Neural cell (in vitro differentiated cells): ENCODE measurements around the gene ABCC8. TPM values are rescaled to one million over a fixed set of nuclear protein-coding genes. Genes with fewer than 3 reads are reported as not detected.

ENCODE experiments used
- H2AFZ ChIP-seq: fragments of 200-600, 300-800 bp; sonication (generic), shearing (Covaris generic); 2 replicates; pipeline ENCODE4 v1.6.0; 2014; ENCODE audit warnings: low read depth, mild to moderate bottlenecking, antibody characterized with exemption, low read length, moderate library complexity
- H3F3A ChIP-seq: fragments of 200-600 bp; shearing (Covaris generic); 2 replicates; pipeline ENCODE4 v1.6.1; 2016; ENCODE audit warnings: mild to moderate bottlenecking, moderate library complexity, mixed read lengths, antibody characterized with exemption, low read length; ENCODE audit not compliant: insufficient read depth, poor library complexity, severe bottlenecking
- H3K27ac ChIP-seq: fragments of 200-600, 300-800 bp; sonication (generic), shearing (Covaris generic); 2 replicates; pipeline ENCODE4 v1.5.1; 2014; ENCODE audit warnings: mild to moderate bottlenecking, low read length, moderate library complexity
- H3K27me3 ChIP-seq: fragments of 300-800, 200-600 bp; sonication (generic), shearing (Covaris generic); 2 replicates; pipeline ENCODE4 v1.6.0; 2014; ENCODE audit warnings: mild to moderate bottlenecking, low read depth, low read length, moderate library complexity; ENCODE audit not compliant: insufficient read depth
- H3K36me3 ChIP-seq: fragments of 300-800, 200-600 bp; sonication (generic), shearing (Covaris generic); 2 replicates; pipeline ENCODE4 v1.5.1; 2014; ENCODE audit warnings: mild to moderate bottlenecking, antibody characterized with exemption, low read length, moderate library complexity; ENCODE audit not compliant: insufficient read depth
- H3K4me2 ChIP-seq: fragments of 300-800, 200-600 bp; sonication (generic), shearing (Covaris generic); 2 replicates; pipeline ENCODE4 v1.6.0; 2014; ENCODE audit warnings: mild to moderate bottlenecking, low read length
- H3K4me3 ChIP-seq: fragments of 300-800, 200-600 bp; sonication (generic), shearing (Covaris generic); 2 replicates; pipeline ENCODE4 v1.5.1; 2014; ENCODE audit warnings: mild to moderate bottlenecking, low read length, moderate library complexity
- H3K79me2 ChIP-seq: fragments of 200-600 bp; shearing (Covaris generic); replicated peaks from 2 replicates; pipeline ENCODE4 v1.6.0; 2014; ENCODE audit warnings: mild to moderate bottlenecking, low read length, moderate library complexity; ENCODE audit not compliant: insufficient read depth
- H3K9ac ChIP-seq: fragments of 300-800, 200-600 bp; sonication (generic), shearing (Covaris generic); 2 replicates; pipeline ENCODE4 v1.6.1; 2016; ENCODE audit warnings: mild to moderate bottlenecking, low read length, mixed read lengths
- H3K9me2 ChIP-seq: fragments of 200-600 bp; shearing (Covaris generic); 2 replicates; pipeline ENCODE4 v1.6.1; 2016; ENCODE audit warnings: mild to moderate bottlenecking, low read length, mixed read lengths; ENCODE audit not compliant: insufficient read depth
- H3K9me3 ChIP-seq: fragments of 200-600, 300-800 bp; sonication (generic), shearing (Covaris generic); 2 replicates; pipeline ENCODE4 v1.6.1; 2016; ENCODE audit warnings: mild to moderate bottlenecking, mixed run types, low read length, moderate library complexity, mixed read lengths
- H4K20me1 ChIP-seq: fragments of 200-600 bp; shearing (Covaris generic); 2 replicates; pipeline ENCODE4 v1.6.1; 2016; ENCODE audit warnings: mild to moderate bottlenecking, mixed run types; ENCODE audit not compliant: insufficient read depth
- CTCF ChIP-seq: fragments of 450-650 bp; IDR thresholded peaks from 2 replicates; pipeline ENCODE4 v1.5.1; 2014; ENCODE audit warnings: antibody characterized with exemption, mild to moderate bottlenecking, moderate library complexity; ENCODE audit not compliant: poor library complexity, severe bottlenecking
- EP300 ChIP-seq: fragments of 450-650 bp; conservative IDR thresholded peaks from 2 replicates; pipeline ENCODE4 v1.6.1; 2014; ENCODE audit warnings: antibody characterized with exemption, mild to moderate bottlenecking, moderate library complexity; ENCODE audit not compliant: poor library complexity, severe bottlenecking
- EZH2 ChIP-seq: fragments of 200-600, 300-800 bp; shearing (Covaris generic), sonication (generic); IDR thresholded peaks from 2 replicates; pipeline ENCODE4 v1.6.1; 2014; ENCODE audit warnings: antibody characterized with exemption, low read length, borderline replicate concordance, mild to moderate bottlenecking; ENCODE audit not compliant: insufficient read depth, poor library complexity, severe bottlenecking
- MXI1 ChIP-seq: fragments of 450-650 bp; conservative IDR thresholded peaks from 2 replicates; pipeline ENCODE4 v1.6.1; 2014; ENCODE audit warnings: antibody characterized with exemption, mild to moderate bottlenecking; ENCODE audit not compliant: poor library complexity, severe bottlenecking
- POLR2AphosphoS5 ChIP-seq: IDR thresholded peaks from 2 replicates; pipeline ENCODE4 v1.6.1; 2012
- RAD21 ChIP-seq: fragments of 450-650 bp; conservative IDR thresholded peaks from 2 replicates; pipeline ENCODE4 v1.6.1; 2014; ENCODE audit warnings: antibody characterized with exemption, mild to moderate bottlenecking, moderate library complexity
- REST ChIP-seq: IDR thresholded peaks from 2 replicates; pipeline ENCODE4 v1.6.1; 2012; ENCODE audit warnings: borderline replicate concordance
- SMC3 ChIP-seq: fragments of 450-650 bp; conservative IDR thresholded peaks from 2 replicates; pipeline ENCODE4 v1.6.1; 2014; ENCODE audit warnings: antibody characterized with exemption, mild to moderate bottlenecking, moderate library complexity; ENCODE audit not compliant: poor library complexity
- TAF1 ChIP-seq: IDR thresholded peaks from 2 replicates; pipeline ENCODE4 v1.6.1; 2012; ENCODE audit warnings: low read depth
- polyA plus RNA-seq: library from polyadenylated mRNA; depleted of rRNA; stranded (reverse); fragments of >200 nt; gene quantifications from 2 replicates; pipeline ENCODE4 v1.2.3, GENCODE V29; 2014

The ABCC8 gene
- polyA plus RNA-seq, 1 donor from 2014 or later = 13.2 TPM

- no peak overlapping the region for H3K27ac ChIP-seq
- TF ChIP-seq SMC3 = no peak
- no peak for TF ChIP-seq RAD21
- no peak for TF ChIP-seq TAF1
- TF ChIP-seq EP300 = no peak
- TF ChIP-seq REST = no peak
- TF ChIP-seq EZH2 = no peak
- TF ChIP-seq CTCF = no peak
- no peak for TF ChIP-seq POLR2AphosphoS5
- TF ChIP-seq MXI1 = no peak
- no peaks in the 10 kb centered on the region for H3F3A ChIP-seq
- H4K20me1 ChIP-seq = no peaks in the 10 kb centered on the region
- H3K9me2 ChIP-seq = no peaks in the 10 kb centered on the region
- no peaks in the 10 kb centered on the region for H3K27me3 ChIP-seq
- H3K36me3 ChIP-seq = no peaks in the 10 kb centered on the region
- no peak overlapping the region for H2AFZ ChIP-seq
- no peaks in the 10 kb centered on the region for H3K9me3 ChIP-seq
- no peak overlapping the region for H3K9ac ChIP-seq
- H3K79me2 ChIP-seq = no peaks in the 10 kb centered on the region
- no peak overlapping the region for H3K4me2 ChIP-seq
- peak overlapping the region; percentile 49 for H3K4me3 ChIP-seq
Observed at GRCh38 chr11:17385926-17386325, 90.7 kb downstream of the ABCC8 start.

GRCh38 chr11:17385492-17385891 is 91.2 kb downstream of the ABCC8 start:
- H3F3A ChIP-seq = no peaks in the 10 kb centered on the region
- H3K9me3 ChIP-seq = no peaks in the 10 kb centered on the region
- no peak for TF ChIP-seq TAF1
- TF ChIP-seq POLR2AphosphoS5 = no peak
- no peak for TF ChIP-seq SMC3
- TF ChIP-seq CTCF = no peak
- no peak for TF ChIP-seq EP300
- no peak for TF ChIP-seq EZH2
- no peak for TF ChIP-seq MXI1
- TF ChIP-seq RAD21 = no peak
- TF ChIP-seq REST = no peak
- no peaks in the 10 kb centered on the region for H3K27me3 ChIP-seq
- H3K9me2 ChIP-seq = no peaks in the 10 kb centered on the region
- H3K9ac ChIP-seq = no peak overlapping the region
- peak overlapping the region; percentile 49 for H3K4me3 ChIP-seq
- no peaks in the 10 kb centered on the region for H4K20me1 ChIP-seq
- H2AFZ ChIP-seq = no peak overlapping the region
- no peak overlapping the region for H3K27ac ChIP-seq
- no peaks in the 10 kb centered on the region for H3K36me3 ChIP-seq
- H3K79me2 ChIP-seq = no peaks in the 10 kb centered on the region
- H3K4me2 ChIP-seq = no peak overlapping the region
